GM12874 (cell line): ENCODE data around the gene FXYD7.

Experiments
- TF ChIP-seq, protein P1 (sequence below): IDR thresholded peaks from 2 replicates; pipeline ENCODE4 v1.5.1; 2011; ENCODE audit warnings: low read depth, mild to moderate bottlenecking, control low read depth, low read length, moderate library complexity; ENCODE audit not compliant: insufficient read depth

Gene FXYD7

DNA sequence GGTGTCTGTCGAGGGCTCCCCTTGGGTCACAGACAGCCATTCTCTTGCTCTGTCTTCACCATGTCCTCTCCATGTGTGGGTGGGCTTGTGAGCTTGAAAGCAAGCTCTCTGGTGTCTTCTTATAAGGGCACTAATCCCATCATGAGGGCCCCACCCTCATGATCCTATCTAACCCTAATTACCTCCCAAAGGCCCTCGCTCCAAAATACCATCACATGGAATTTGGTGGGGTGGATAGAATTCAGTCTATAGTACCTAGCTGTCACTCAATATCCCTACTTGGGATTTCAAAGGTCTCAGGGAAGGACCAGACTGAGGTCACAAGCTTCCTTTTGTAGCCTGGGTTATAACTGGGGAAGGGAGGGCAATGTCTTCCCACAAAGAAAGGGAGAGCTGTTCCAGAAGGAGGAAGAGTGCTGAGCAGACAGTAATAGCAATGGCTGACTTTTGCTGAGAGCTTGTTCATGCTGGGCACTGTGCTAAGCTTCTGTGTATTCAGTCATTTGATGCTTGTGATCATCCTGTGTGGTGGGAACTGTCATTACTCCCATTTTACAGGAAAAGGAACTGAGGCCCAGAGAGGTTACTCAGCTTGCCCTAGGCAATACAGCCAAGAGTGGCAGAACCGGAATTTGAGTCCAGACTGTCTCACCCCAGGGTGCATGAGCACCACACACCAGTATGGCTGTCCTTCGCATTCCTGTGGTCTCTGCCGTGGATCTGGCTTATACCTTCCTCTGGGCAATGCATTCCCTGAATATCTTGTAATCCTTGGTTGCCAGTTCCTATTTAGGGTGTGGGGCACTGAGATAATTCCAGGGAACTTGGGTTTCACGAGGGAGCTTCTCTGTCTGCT, 19.6 kb downstream of the FXYD7 start:
- TF ChIP-seq, protein P1, sequence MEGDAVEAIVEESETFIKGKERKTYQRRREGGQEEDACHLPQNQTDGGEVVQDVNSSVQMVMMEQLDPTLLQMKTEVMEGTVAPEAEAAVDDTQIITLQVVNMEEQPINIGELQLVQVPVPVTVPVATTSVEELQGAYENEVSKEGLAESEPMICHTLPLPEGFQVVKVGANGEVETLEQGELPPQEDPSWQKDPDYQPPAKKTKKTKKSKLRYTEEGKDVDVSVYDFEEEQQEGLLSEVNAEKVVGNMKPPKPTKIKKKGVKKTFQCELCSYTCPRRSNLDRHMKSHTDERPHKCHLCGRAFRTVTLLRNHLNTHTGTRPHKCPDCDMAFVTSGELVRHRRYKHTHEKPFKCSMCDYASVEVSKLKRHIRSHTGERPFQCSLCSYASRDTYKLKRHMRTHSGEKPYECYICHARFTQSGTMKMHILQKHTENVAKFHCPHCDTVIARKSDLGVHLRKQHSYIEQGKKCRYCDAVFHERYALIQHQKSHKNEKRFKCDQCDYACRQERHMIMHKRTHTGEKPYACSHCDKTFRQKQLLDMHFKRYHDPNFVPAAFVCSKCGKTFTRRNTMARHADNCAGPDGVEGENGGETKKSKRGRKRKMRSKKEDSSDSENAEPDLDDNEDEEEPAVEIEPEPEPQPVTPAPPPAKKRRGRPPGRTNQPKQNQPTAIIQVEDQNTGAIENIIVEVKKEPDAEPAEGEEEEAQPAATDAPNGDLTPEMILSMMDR, result no peak

DNA sequence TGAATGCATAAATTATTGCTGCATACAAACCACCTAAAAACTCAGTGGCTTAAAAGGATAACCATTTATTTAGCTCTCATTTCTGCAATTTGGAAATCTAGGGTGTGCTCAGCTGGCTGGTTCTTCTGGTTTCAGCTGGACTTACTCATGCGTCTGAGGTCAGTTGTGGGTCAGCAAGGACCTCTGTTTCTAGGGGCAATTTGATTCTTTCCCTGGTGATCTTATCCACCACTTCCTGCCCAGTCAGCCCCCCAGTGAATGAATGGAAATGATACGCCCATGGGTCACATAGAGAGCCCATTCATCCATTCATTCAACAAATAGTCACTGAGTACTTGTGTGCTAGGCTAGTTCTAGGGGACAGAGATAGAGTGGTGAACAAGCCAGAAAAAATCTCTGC, 21.4 kb downstream of the FXYD7 start:
- TF ChIP-seq, protein P1, result no peak

DNA sequence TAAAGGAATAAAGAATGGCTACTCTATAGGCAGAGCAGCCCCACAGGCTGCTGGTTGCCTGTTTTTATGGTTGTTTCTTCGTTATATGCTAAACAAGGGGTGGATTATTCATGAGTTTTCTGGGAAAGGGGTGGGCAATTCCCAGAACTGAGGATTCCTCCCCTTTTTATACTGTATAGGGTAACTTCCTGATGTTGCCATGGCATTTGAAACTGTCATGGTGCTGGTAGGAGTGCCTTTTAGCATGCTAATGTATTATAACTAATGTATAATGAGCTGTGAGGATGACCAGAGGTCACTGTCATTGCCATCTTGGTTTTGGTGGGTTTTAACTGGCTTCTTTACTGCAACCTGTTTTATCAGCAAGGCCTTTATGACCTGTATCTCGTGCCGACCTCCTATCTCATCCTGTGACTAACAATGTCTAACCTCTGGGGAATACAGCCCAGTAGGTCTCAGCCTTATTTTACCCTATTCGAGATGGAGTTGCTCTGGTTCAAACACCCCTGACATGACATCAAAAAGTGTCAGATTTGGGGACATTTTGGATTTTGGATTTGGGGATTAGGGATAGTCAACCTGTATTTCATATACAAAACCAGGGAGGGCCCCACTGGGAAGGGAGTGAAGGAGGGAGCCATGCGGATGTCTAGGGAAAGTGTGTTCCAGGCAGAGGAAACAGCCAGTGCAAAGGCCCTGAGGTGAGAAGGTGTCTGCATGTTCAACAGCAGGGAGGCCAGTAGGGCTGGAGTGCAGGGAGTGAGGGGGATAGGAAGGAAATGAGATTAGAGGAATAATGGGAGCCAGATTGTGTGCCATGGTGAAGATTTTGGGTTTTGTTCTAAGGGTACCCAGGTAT, 22.4 kb downstream of the FXYD7 start:
- TF ChIP-seq, protein P1, result no peak

DNA sequence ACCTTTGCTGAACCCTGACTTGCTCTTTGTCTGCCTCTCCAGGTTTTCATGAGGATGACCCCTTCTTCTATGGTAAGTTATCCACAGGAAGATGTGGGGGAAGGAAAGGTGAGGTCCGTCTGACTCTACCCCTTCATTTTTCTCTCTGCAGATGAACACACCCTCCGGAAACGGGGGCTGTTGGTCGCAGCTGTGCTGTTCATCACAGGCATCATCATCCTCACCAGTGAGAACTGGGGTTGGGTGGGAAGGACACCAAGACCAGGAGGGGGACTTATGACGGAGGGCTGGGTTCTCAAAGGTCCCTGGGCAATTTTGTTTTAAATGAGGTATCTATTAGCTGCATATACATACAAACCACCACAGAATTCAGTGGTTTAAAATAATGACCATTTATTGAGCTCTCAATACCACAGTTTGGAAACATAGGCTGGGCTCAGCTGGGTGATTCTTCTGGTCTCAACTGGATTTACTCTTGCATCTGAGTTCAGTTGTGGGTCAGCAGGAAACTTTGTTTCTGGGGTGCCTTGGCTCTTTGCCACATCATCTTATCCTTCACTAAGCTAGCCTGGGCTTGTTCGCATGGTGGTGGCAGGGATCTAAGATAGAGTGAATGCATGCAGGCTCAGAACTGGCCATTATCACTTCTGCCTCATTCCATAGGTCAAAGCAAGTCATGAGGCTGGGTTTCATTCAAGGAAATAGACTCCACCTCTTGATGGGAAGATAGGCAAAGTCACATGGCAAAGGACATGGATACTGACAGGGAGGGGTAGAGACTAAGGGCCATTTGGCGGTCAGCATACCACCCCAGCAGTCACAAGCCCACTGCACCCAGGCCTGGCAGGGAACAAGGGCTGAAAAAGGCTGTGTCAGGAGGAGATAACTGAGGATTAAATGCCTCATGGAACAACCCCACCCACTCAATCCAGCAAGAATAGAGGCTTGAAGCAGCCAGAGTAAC, 23.3 kb downstream of the FXYD7 start:
- TF ChIP-seq, protein P1, result no peak

DNA sequence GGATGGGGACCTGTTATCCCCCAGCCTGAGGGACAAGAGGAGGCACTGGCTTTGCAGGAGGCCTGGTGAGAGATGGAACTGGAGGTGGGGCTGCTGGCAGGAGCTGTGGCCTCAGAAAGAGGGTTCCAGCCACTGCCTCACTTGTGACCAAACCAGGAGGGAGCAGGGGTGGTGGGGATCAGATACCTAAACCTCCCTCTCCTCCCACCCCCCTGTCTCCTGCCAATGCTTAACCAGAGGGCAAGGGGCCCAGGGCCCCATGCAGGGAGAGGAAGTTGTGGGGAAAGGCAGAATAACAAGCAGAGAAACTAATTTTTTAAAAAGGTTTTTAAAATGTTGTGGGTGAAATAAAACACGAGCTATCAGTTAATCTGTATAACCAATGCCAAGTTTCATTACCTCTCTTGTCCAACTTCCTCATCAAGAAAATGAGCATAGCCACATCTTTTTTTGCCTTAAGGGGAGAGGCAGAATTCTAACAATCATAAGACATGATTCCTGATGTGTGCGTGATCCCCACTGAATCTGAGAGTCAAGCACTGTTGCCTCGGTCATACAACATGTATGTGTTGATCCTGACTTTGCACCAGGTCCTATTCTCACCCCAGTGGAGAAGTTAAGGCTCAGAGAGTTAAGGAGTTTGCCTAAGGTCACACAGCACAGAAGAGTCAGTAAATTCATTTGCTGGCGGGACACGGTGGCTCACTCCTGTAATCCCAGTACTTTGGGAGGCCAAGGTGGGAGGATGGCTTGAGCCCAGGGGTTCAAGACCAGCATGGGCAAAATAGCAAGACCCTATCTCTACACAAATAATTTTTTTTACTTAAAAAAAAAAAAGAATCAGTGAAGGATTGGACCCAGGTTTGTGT, 24.4 kb downstream of the FXYD7 start:
- TF ChIP-seq, protein P1, result no peak

DNA sequence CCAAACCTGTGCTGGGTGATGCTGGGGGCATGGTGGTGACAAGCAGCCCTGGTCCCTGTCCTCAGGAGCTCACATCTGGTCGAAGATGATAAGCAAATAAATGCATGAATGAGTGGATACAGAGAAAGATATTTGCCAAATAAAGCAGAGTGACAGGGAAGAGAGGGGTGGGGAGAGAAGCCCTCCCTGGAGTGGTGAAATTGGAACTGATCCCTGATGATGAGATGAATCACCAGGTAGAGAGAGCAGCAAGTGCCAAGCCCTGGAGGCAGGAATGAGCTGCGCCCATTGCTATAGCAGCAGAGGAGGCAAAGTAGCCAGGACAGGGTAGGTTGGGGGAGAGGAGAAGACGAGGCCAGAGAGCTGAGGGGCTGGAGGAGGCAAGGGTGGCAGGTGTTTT, 25.1 kb downstream of the FXYD7 start:
- TF ChIP-seq, protein P1, result no peak
